GM18505 (cell line): ENCODE measurements around the gene SYNDIG1.

ENCODE experiments used
- ATAC-seq: cut with Tn5 transposase; IDR thresholded peaks from one replicate; pipeline ENCODE4 v1.9.1; 2021; ENCODE audit not compliant: unreplicated experiment
- POLR2A ChIP-seq: IDR thresholded peaks from 4 replicates; pipeline ENCODE4 v1.6.1; 2011; ENCODE audit warnings: borderline replicate concordance; ENCODE audit not compliant: insufficient read depth, insufficient read length; ENCODE audit errors: extremely low read depth

The SYNDIG1 gene

DNA sequence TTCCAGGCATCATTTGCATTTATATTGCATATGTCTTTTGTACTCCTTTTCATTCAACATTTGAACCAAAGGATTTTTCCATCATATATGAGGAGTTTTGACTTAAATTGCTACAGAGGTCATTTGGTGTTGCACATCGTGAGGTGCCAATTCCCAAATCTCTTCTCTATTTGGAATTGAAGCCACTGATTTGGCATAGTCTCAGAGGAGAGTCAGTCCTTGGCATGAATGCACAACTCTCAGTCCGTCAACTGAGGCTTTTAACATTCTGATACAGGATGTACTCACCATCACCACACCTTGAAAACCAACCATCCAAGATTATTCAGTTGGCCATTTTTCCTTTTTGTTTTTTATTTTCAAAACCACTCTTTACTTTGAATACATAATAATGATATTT is 31.1 kb upstream of the SYNDIG1 start:
- no peak for TF ChIP-seq POLR2A
- no peak for ATAC-seq

DNA sequence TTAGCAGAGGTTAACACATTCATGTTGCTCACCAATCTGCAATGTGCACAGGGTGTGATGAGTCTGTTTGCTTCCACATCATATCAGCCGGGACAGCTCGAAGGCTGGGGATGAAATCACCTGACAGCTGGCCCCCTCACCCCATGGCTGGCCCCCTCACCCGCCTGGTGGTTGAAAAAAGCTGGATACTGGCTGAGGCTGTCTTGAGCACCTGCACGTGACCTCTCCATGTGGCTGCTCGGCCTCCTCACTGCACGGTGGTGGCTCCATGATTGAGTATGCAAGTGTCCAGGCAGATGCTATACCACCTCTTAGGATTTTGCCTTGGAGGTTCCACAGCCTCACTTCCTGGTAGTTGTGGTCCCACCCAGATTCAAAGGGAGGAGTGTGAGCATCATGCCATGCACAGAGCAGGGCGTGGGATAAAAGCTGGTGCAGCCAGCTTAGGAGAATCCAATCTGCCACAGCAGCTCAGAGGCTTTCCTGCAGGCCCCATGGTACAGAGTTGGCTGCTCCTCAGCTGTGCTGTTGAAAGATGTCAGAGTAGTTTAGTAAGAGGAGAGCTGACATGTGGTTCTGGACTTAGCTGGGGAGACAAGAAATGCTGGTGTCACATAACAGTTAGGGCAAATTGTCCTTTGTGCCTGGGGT is 29.6 kb upstream of the SYNDIG1 start:
- no peak for TF ChIP-seq POLR2A
- ATAC-seq = no peak

DNA sequence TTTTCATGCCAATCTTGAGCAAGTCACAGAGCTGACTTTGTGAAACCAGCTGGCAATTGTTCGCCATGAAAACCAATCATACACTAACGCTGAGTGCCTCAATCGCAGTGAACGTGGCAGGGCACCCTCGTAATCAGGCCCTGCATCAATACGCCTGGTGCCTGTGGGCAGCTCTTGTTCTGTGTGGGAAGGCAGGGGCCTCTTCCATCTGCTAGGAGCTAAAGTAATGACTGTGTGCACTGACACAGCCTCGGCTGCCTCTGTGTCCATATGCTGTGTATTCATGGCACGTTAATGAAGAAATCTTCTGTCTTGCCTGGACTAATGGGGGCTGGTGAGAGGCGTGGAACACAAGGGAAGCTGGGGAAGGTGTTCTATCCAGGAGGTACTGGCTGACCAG is 27.8 kb upstream of the SYNDIG1 start:
- ATAC-seq = no peak
- TF ChIP-seq POLR2A = no peak

DNA sequence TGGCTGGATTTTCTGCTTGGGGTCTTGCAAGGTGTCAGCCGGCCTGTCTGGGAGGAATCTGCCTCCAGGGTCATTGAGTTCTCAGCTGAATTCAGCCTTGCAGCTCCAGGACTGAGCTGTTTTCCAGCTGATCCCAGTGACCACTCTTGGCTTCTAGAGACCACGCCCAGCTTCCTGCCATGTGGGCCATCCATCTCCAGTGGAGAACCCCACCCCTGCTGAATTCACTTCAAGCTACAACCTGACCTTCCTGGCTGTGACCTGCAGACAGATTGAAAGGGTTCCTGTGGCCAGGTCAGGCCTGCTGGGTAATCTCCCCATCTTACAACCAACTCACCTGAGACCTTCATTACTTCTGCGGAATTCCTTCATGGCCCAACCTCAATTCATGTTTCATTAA is 26.5 kb upstream of the SYNDIG1 start:
- TF ChIP-seq POLR2A = no peak

DNA sequence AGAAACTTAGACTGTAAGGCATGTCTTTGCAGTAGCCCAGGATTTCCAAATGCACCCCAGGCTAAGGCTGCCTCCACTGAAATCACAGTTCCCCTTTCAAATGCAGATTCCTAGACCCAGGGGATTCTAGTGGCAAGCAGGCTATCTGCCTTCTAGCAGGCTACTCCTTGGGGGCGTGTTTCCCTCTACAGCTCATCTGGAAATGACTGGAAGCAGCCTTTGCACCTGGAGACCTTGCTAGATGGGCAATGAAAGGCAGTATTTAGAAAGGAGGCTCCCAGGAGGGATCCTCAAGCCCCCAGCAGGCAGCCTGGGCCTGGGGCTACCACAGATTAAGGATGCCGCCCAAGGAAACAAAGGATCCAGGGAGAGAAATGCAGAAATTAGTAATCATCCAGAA is 26.0 kb upstream of the SYNDIG1 start:
- no peak for ATAC-seq
- no peak for TF ChIP-seq POLR2A

More for the DNA sequence above, 26.5 kb upstream of the SYNDIG1 start:
- no peak for ATAC-seq

DNA sequence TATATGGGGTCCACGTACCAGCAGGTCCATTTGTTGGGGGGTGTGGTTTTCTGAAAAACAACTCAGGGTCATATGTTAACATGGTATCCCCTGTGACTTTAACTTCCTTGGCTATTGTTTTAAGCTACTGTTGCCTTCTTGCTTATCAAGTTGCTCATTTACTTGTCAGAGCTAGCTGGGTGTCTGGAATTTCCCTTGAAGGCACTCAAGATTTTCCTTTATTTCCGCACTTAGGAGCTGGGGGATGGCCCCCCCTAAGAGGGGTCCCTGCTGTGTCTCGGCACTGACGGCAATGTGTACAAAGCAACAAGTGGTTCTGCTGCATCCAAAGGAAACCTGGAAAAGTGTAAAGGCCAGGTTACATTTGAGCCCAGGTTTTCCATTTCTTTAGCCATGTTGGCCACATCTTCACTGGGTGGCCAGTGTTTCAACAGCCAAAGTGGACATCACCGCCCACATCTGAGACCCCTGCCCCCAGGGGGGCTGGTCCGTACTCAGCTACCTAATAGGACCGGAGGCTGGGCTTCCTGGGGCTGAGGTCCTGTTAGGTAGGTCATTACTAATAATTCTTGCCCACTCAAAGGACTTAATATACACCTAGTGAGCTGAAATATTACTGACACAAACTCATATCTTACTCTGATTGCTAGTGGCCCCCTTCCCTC is 24.8 kb upstream of the SYNDIG1 start:
- no peak for ATAC-seq
- TF ChIP-seq POLR2A = no peak

DNA sequence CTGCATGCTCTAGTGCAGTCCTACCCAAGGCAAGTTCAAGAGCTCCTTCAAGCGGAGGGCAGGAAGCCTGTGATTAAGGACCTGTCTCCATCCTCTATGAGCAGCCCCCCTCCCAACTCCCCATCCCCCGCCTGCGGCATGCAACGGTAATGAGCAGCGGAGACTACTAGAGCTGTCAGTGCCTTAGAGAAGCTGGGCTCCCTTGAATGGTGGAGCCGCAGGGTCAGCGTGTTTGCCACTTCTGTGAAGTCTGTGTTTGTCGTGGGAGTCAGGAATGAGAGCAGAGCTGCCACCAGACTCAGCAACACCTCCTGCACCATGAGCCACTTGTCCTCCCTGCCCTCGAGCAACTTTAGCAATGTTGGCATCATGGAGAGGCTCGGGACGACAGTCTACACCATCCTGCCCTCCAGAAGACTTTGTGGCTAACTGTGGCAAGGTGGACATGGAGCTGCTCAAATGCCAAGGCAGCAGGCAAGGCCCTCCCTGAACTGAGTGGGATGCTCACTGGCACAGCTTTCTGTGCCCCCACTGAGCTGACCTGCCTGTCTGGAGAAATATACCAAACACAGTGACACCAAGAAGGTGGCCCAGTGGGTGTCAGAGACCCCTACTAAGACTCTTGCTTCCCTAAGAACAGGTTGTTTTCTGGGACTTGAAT is 23.8 kb upstream of the SYNDIG1 start:
- no peak for TF ChIP-seq POLR2A

DNA sequence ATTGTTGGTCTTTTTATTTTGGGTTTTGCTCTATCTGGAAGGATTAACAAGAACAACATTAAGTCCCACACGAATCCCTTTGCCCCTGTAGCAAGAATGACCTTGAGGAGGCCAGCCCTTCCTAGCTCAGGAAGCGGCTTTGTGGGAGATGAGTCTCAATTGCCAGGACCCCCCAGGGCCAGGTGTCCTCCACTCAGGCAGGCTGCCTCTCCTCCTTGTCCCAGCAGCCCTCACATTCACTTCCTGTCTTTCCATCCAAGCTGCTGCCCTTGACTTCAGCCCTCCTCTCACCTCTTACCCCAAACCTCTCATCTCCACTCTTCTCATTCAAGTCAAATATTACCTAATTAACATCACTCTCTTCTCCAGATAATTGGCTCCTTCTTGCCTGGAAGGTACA is 22.6 kb upstream of the SYNDIG1 start:
- TF ChIP-seq POLR2A = no peak
- no peak for ATAC-seq

More for the DNA sequence above, 23.8 kb upstream of the SYNDIG1 start:
- no peak for ATAC-seq

DNA sequence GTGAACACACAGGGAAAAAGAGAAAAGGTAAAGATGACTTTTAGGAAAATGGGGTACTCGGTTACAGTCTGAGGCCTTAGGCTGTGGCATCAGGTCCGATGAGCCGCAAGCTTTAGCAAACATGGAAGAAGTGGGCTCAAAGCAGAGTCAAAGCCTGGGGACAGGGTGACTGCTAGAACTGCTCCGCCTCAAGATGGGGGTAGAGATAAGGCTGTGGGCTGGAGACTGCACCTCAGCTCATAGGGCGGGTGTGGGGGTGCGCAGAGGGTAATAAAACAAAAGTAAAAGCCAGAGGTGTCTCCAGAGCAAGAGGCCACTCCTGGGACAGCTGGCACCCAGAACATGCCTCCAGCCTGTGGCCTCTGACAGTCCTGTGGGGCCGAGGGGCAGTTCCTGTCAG is 21.3 kb upstream of the SYNDIG1 start:
- TF ChIP-seq POLR2A = no peak
- no peak for ATAC-seq

DNA sequence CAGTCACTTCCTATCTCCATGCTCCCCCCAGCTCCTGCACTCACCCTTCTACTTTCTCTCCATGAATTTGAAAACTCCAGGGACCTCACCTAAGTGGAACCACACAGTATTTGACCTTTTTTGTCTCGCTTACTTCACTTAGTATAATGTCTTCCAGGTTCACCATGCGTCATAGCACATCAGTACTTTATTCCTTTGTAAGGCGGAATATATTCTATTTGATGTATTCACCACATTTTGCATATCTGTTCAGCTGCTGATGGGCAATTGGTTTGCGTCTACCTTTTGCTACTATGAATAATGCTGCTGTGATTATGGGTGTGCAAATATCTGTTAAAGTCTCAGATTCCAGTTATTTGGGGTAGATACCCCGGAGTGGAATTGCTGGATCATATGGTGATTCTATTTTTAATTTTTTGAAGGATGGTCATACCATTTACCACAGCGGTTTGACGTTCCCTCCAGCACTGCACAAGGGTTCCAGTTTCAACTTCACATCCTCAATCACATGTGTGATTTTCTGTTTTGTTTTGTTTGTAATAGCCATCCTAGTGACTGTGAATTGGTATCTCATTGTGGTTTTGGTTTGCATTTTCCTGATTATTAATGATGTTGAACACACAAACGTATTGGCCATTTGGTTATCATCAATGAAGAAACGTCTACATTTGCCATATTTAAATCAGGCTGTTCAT is 20.3 kb upstream of the SYNDIG1 start:
- TF ChIP-seq POLR2A = no peak
- ATAC-seq = no peak

DNA sequence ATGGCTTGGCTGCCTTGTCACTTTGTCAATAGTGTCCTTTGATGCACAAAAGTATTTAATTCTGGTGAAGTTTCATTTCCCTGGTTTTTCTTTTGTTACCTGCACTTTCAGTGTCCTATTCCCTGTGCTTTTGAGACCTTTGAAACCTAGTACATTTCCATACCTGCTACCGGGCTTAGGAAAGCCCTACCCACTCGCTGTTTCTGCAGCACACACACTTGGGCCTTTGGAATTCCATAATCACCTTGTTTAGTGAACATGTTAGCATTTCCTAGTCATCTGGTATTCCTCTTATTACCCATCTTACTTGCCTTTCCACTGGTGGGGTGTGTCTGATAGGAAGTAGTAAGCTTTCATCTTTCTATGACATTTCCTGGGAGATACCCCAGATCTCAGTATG is 19.3 kb upstream of the SYNDIG1 start:
- TF ChIP-seq POLR2A = no peak
- ATAC-seq = no peak

DNA sequence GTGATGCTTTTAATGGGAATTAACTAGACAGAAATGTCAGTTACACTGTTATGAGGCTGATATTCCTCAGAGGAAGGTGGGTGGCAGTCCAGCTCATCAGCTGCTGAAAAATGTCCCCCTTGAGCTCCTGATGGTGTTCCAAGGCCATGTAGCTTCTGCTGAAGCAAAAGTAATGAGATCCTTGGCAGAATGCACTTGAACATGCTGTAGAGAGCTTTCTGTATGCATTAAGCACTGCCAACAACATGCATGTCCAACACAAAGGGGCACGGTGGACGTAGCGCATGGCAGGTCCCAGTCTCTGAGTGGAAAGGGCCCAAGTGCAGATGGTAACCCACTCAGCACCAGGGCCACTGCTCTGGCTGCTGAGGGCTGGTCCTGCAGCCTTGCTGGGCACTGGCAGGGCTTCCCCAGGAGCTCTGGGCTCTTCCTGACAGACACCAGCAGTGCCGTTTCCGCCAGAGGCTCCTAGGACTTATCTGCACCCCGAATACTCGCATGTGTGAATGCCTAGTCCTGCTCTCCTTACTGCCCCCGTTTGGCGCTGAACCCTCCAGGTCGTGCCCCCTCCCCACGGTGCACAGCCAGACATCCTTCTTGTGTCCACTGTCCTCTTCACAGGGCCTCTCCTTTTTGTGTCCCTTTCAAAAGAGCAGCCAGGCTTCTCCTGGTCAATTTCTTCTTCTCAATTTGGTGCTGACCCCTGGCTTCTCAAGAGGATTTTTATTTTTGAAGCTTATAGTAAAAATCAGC is 18.6 kb upstream of the SYNDIG1 start:
- no peak for ATAC-seq
- no peak for TF ChIP-seq POLR2A

DNA sequence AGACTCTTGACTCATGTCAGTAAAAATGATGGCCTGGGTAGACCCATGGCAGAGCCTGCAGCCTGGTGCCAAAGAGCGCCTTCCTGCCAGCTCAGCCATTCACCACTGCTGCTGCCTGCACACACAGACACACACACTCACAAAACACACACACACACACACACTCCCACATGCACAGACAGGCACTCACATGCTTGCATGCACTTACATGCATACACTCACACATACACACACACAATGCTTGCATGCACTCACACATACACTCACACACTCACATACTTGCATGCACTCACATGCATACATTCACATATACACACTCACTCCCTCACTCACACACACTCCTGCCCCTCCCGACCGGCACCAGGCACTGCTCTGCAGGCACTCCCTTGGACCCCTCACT is 18.0 kb upstream of the SYNDIG1 start:
- no peak for TF ChIP-seq POLR2A
- ATAC-seq = no peak
